Thoracic aorta endothelial cell (primary cell): Measurements from ENCODE around the gene UTP20. TPM values are rescaled to one million over a fixed set of nuclear protein-coding genes. Genes with fewer than 3 reads are reported as not detected.

Experiments
- small RNA-seq: library from RNA; depleted of rRNA; stranded (forward); fragments of <200 nt; gene quantifications from one replicate; pipeline ENCODE3, GENCODE V24; 2012
- total RNA-seq: library from RNA; depleted of rRNA; stranded (reverse); fragments of >200 nt; gene quantifications from 2 replicates; pipeline ENCODE4 v1.2.3, GENCODE V29; 2012

Gene UTP20
- total RNA-seq: 49.3 and 50.9 TPM in 2 replicates

GRCh38 chr12:101280006-101280505, at the start of gene UTP20:
Gene UTP20, plus strand, starts transcription at chr12:101280105. Its CDS starts 178 bp downstream, at chr12:101280283.

GRCh38 chr12:101407436-101408345, 127.8 kb downstream of the UTP20 start, which contains the start of gene ARL1:
Gene ARL1, minus strand, starts transcription at chr12:101407772. Its CDS starts 127 bp downstream, at chr12:101407645.

Small RNA genes within 50 kb of the gene (small RNA-seq; reads per million reads assigned to genes)
- gene RNU6-1068P (not detected), gene RPS27P23 (not detected)

Other genes starting within 250 kb of the UTP20 start
- gene SLC5A8, start 69.9 kb upstream of the UTP20 start, total RNA-seq: not detected in 2 replicates
- 74.5 and 83.9 TPM in 2 replicates for gene ARL1, start 127.7 kb downstream of the UTP20 start, total RNA-seq
- not detected in 2 replicates for gene SPIC, start 195.2 kb downstream of the UTP20 start, total RNA-seq